AG04449 (cell line): Measurements from ENCODE around the gene SPATA22.
"Not testable (repeated sequence)": the region's sequence is repeated elsewhere in the genome, so short reads cannot be mapped to it uniquely, and the experiment has no call there.

Source experiments
- CTCF ChIA-PET: fragments of 350-600 bp; formaldehyde crosslinking; extraction: SDS; loops from one replicate; lab custom pipeline; 2021; ENCODE audit warnings: antibody characterized with exemption; lab: Yijun Ruan, JAX
- POLR2A ChIA-PET: fragments of 400-600, 350-600 bp; formaldehyde crosslinking; extraction: SDS; loops from one replicate; lab custom pipeline; 2020; ENCODE audit warnings: antibody characterized with exemption, inconsistent platforms; lab: Yijun Ruan, JAX
- DNase-seq: peaks from one replicate; pipeline ENCODE4 v3.0.0-alpha.2; 2010; ENCODE audit warnings: low read depth, low spot score
- H3K4me3 ChIP-seq: 2 replicates; pipeline ENCODE4 v1.5.1; 2011; ENCODE audit warnings: low read depth, mild to moderate bottlenecking, control low read depth, low read length
- CTCF ChIP-seq: IDR thresholded peaks from one replicate; pipeline ENCODE4 v1.5.1; 2011; ENCODE audit warnings: mild to moderate bottlenecking, moderate library complexity, low read length, control low read depth, inconsistent platforms; ENCODE audit not compliant: insufficient read depth; ENCODE audit errors: missing control alignments

Gene SPATA22

GRCh38 chr17:3475812-3476610 lies 4.4 kb upstream of the SPATA22 start, which contains the start of gene ASPA:
Gene ASPA (plus strand): TSS chr17:3475997. CDS start chr17:3476160, 163 bp downstream.
- POLR2A ChIA-PET, result no interaction called here
- peak within 1 kb of the TSS; percentile 18; the same call in 1 of the 2 replicates for H3K4me3 ChIP-seq
- CTCF ChIA-PET, result no interaction called here
- no peak for TF ChIP-seq CTCF
- DNase-seq, result no peak

- ChIA-PET CTCF (no interaction called here), POLR2A (no interaction called here)
- H3K4me3 ChIP-seq, result no peak overlapping the region
- no peak for TF ChIP-seq CTCF
- no peak for DNase-seq
Observed at GRCh38 chr17:3475251-3475685, 3.6 kb upstream of the SPATA22 start.

DNA sequence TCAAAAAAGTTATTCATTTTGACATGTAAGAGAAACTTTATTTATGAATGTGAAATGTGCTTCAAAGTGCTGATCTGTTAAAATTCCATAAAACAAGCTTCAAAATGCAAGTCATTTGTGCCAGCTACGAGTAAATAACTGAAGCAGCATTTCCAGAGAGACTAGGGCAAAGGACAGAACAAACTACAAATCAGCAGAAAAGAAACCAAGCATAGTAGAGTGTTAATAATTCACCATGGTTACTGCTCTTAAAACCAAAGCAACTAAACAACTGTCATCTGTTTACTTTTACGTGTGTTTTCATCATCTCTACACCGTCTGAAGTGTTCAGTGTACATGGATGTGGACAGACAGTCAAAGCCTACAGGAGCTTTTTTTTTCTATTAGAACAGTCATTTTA lies 2.6 kb upstream of the SPATA22 start:
- TF ChIP-seq CTCF, result no peak
- ChIA-PET POLR2A (no interaction called here), CTCF (no interaction called here)
- H3K4me3 ChIP-seq, result no peak overlapping the region
- no peak for DNase-seq

DNA sequence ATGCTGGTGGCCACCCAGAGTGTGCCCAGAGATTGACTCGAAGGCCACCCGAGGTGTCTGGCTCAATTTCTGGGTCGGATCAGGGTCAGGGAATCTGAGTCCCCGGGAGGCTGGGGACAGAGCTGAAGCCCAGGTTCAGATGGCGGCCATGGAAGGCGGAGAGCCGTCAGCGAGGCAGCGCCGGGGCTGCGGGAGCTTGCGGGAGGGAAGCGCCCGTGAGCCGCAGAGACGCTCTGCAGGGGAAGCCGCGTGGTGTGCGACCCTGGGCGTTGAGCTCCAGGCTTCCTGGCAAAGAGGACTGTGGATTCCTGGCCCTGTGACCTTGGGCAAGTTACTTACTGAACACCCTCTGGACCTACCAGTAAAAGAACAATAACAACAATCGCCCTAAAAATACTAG lies 518 bp upstream of the SPATA22 start:
- DNase-seq, result no peak
- no peak for TF ChIP-seq CTCF
- POLR2A ChIA-PET, result no interaction called here
- CTCF ChIA-PET, result no interaction called here
- H3K4me3 ChIP-seq, result no peak overlapping the region

DNA sequence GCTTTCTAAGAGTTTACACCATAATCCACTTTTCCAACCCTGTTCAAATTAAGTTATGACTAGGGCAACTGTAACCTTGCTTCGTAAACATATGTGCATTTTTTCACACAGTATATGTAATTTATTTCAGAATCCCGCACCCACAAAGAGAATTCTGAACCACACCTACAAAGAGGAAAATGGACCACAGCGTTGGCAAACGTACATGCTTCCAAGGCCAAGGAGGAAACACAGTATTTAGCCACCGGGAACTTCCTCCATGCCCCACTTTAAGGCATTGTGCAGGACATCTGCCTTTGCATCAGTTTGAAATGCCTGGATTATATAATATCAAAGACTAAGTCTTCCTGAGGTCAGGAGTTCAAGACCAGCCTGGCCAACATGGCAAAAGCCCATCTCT lies 2.1 kb downstream of the SPATA22 start:
- ChIA-PET POLR2A (no interaction called here), CTCF (no interaction called here)
- H3K4me3 ChIP-seq, result no peak overlapping the region
- no peak for TF ChIP-seq CTCF
- no peak for DNase-seq

DNA sequence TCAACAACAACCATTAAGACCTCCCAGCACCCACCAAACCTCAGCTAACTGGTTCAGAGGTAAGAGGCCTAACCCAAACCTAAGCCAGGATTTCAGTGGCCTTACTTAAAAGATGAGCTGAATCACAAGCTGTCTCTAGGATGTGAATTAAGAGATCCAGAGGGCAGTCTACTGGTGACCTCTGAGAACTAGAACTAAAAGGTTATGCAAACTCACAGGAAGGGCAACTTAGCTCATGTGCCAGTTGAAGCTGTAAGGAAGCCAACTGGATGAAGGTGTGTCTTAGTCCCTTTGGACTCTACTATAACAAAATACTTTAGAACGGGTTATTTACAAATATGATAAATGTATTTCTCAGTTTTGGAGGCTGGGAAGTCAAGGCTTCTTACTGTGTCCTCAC lies 5.3 kb downstream of the SPATA22 start:
- POLR2A ChIA-PET, CTCF ChIA-PET, DNase-seq, H3K4me3 ChIP-seq: not testable (repeated sequence)
